ENCODE measurements around the gene KLHL29. TPM values are rescaled to one million over a fixed set of nuclear protein-coding genes. Genes with fewer than 3 reads are reported as not detected.

Gene KLHL29
- total RNA-seq, 4 donors from 2014 or later = 4.8 to 17.0 (median 10.5) TPM

DNA sequence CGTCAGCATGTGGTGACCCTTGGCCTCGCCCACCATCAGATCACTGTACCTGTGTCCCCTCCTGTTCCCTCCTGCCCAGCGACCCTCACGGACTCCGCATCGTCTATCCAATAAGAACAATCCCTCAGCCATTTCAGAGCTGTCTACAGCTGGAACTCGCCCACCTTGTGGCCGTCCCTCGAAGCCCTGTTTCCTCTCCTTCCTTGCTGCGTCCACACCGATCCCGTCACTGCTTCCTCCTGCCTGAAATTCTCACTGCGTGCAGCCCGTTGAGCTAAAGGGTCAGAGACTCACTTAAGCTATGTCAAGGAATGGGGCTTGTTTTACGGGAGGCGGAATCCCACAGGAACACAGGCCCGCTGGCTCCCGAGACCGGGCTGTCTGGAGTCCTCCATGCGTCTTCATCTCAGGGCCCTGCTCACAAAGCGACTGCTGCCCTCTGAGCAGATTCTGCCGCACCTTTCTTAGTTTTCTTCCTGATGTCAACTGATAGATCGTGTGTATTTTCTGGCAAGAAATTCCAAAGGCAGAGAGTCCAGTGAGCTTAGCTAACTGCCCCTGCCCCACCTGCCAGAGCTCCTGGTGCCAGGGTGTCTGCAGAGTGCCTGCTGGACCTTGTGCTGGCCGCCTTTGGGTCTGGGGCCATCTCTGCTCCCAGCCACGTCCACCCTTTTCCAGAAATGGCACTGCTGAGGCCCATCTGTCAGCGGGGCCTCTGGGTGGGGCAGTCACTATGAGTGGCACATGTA lies 35.3 kb downstream of the KLHL29 start:
- H3K4me3 ChIP-seq = no peak overlapping the region
- peak in 1 of 2 donors; percentile 12 for DNase-seq
- TF ChIP-seq POLR2A (IDR thresholded peaks at IDR 0.05) = no peak
- TF ChIP-seq, protein P1, sequence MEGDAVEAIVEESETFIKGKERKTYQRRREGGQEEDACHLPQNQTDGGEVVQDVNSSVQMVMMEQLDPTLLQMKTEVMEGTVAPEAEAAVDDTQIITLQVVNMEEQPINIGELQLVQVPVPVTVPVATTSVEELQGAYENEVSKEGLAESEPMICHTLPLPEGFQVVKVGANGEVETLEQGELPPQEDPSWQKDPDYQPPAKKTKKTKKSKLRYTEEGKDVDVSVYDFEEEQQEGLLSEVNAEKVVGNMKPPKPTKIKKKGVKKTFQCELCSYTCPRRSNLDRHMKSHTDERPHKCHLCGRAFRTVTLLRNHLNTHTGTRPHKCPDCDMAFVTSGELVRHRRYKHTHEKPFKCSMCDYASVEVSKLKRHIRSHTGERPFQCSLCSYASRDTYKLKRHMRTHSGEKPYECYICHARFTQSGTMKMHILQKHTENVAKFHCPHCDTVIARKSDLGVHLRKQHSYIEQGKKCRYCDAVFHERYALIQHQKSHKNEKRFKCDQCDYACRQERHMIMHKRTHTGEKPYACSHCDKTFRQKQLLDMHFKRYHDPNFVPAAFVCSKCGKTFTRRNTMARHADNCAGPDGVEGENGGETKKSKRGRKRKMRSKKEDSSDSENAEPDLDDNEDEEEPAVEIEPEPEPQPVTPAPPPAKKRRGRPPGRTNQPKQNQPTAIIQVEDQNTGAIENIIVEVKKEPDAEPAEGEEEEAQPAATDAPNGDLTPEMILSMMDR (IDR thresholded peaks at IDR 0.05) = no peak
- no peaks in the 10 kb centered on the region for H3K27me3 ChIP-seq
- intact Hi-C loops (cut with DNase I; ENCODE audit: low total_unique reads) = no loop called here
- no peaks in the 10 kb centered on the region for H3K36me3 ChIP-seq
- H3K9me3 ChIP-seq = no peaks in the 10 kb centered on the region
- no peaks in the 10 kb centered on the region for H3K4me1 ChIP-seq
- H3K27ac ChIP-seq = no peak overlapping the region

DNA sequence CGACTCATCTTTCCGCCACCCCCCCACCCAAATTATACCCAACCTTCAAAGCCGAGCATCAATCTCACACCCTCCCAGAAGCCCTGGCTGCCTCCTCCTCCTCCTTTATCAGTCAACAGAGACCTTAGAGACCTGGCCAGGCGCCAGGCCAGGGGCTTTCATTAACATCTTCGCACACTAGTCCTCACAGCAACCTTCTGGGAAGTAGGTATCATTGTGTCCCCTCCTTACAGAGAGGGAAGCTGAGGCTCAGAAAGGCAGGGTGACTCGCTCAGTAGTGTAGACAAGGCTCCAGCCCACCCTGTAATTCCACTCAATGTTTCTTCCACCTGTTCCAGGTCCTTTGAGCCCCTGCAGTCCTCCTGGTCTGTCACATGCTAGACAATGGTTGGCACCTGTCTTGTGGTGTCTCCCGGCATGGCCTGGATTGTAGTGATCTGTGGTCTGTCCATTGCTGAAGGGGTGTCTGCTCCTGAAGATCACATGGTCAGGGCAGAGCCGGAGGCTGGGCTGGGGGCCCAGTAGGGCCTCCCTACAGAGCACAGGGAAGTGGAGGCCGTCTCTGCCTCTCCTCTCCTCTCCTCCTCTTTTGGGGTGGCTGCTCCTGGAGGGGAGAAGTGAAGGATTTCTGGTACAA lies 36.0 kb downstream of the KLHL29 start:
- intact Hi-C loops (cut with DNase I; ENCODE audit: low total_unique reads) = no loop called here
- TF ChIP-seq, protein P1 (IDR thresholded peaks at IDR 0.05) = no peak
- no peak for TF ChIP-seq POLR2A (IDR thresholded peaks at IDR 0.05)
- H3K4me3 ChIP-seq = no peak overlapping the region
- DNase-seq = peak in 1 of 2 donors; percentile 15
- H3K9me3 ChIP-seq = no peaks in the 10 kb centered on the region
- no peak overlapping the region for H3K27ac ChIP-seq
- no peaks in the 10 kb centered on the region for H3K36me3 ChIP-seq
- no peaks in the 10 kb centered on the region for H3K27me3 ChIP-seq
- peaks cover 0 to 3% of the 10 kb centered on the region in 2 donors for H3K4me1 ChIP-seq

DNA sequence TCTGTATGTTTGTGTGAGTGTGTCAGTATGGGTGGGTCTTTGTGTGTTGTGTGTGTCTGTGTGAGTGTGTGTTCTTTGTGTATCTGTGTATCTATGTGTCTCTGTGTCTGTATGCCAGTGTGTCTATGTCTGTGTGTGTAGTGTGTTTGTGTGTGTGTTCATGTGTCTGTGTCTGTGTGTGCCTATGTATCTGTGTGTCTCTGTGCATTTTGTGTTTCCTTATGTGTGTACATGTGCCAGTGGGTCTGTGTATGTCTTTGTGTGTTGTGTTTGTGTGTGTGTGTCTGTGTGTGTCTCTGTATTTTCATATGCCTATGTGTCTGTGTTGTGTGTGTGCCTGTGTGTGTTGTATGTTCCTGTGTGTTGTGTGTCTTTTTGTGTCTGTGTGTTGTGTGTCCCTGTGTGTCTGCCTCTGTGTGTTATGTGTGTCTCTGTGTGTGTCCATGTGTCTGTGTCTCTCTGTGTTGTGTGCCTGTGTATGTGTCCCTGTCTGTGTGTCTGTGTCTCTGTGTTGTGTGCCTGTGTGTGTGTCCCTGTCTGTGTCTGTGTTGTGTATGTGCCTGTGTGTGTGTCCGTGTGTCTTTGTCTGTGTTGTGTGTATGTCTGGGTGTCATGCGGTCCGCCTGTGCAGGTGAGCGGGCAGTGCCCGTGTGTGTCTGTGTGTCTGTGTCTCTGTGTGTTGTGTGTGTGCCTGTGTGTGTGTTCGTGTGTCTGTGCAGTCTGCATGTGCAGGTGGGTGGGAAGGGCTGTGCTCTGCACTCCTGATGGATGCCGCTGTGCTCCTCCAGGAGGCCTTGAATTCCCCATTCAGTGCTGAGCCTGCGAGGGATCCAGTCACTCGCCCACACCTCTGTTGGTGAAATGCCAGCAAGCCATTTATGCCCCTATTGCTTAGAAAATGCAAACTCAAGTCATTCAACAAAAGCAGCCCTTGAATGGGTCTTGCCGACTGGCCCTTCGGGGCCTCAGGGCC lies 37.4 kb downstream of the KLHL29 start:
- TF ChIP-seq POLR2A (IDR thresholded peaks at IDR 0.05) = no peak
- TF ChIP-seq, protein P1 (IDR thresholded peaks at IDR 0.05) = no peak
- no peak overlapping the region for H3K27ac ChIP-seq
- no peak overlapping the region for H3K4me3 ChIP-seq
- peaks cover 3 to 6% of the 10 kb centered on the region in 2 donors for H3K4me1 ChIP-seq
- intact Hi-C loops (cut with DNase I; ENCODE audit: low total_unique reads) = no loop called here
- H3K27me3 ChIP-seq = no peaks in the 10 kb centered on the region
- no peaks in the 10 kb centered on the region for H3K9me3 ChIP-seq
- DNase-seq = no peak
- no peaks in the 10 kb centered on the region for H3K36me3 ChIP-seq

DNA sequence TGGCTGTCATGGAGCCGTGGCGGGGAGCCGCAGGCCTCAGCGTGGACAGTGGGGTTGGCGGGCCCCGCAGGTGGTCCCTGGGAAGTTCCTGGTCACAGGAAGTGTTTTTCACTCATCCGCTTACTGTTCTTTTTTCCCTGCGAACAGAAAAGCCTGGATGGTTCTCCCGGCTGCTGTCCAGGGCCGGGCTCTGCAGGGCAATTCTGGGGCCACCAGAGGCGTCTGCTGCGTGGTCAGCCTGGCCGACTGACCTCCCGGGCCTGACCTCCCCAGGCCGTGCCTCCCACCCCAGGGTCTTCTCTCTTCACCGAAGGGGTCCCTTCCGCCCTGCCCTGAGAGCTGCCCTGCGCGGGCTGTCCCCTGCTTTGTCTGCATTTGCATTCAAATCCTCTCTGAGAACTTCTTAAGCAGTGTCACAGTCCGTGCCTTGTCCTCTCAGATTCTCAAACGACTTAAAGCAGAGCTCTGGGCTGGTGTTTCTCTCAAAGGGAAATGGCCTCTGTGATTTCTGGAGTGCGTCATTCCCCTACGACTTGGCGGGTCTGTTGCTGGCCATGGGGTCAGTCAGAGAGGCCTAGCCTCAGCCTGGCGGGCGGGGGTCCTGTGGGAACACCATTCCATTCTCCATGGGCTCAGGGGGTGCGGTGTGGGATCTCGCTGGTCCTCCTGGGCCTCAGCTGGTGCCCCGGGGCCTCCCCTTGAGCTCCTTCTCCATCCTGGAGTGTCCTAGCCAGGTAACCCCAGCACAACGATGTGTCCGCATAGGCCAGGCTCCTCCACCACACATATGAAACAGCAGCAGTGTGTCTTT lies 38.3 kb downstream of the KLHL29 start:
- Histone ChIP-seq H3K4me3 (no peak overlapping the region), H3K27me3 (no peaks in the 10 kb centered on the region), H3K4me1 (peaks cover 3 to 6% of the 10 kb centered on the region in 2 donors), H3K27ac (no peak overlapping the region), H3K36me3 (no peaks in the 10 kb centered on the region), H3K9me3 (no peaks in the 10 kb centered on the region)
- no peak for DNase-seq
- no peak for TF ChIP-seq POLR2A (IDR thresholded peaks at IDR 0.05)
- TF ChIP-seq, protein P1 (IDR thresholded peaks at IDR 0.05) = no peak
- intact Hi-C loops (cut with DNase I; ENCODE audit: low total_unique reads) = no loop called here
